Natural killer cell (primary cell): Measurements from ENCODE around the gene ELAC2. TPM values are rescaled to one million over a fixed set of nuclear protein-coding genes. Genes with fewer than 3 reads are reported as not detected.

Experiments
- ATAC-seq, 3 donors: fragments of 150-1000 bp in 2 of 3; fragments of 200-7000 bp in 1 of 3; cut with Tn5 transposase; 1 replicate in 1 of 3; 2 replicates in 2 of 3; pipeline ENCODE4 v1.10.0; 2021; ENCODE audit warnings: mild to moderate bottlenecking in 2 of 3, moderate library complexity in 2 of 3
- DNase-seq, 2 donors: peaks; one replicate each; pipeline versions ENCODE4 v3.0.0 to v3.0.0-alpha.2; 2013 to 2021; ENCODE audit warnings: mixed read lengths in 1 of 2
- H3K27ac ChIP-seq: one replicate; pipeline ENCODE4 v1.5.1; 2013; ENCODE audit warnings: mild to moderate bottlenecking, low read length
- H3K27me3 ChIP-seq: one replicate; pipeline ENCODE4 v1.6.1; 2013; ENCODE audit warnings: low read length; ENCODE audit not compliant: control insufficient read depth, insufficient read depth
- H3K36me3 ChIP-seq: one replicate; pipeline ENCODE4 v1.6.1; 2013; ENCODE audit warnings: low read length; ENCODE audit not compliant: control insufficient read depth, insufficient read depth
- H3K4me1 ChIP-seq: one replicate; pipeline ENCODE4 v1.6.1; 2013; ENCODE audit warnings: low read length; ENCODE audit not compliant: control insufficient read depth, insufficient read depth
- H3K4me3 ChIP-seq: one replicate; pipeline ENCODE4 v1.5.1; 2013; ENCODE audit warnings: low read length
- H3K9me3 ChIP-seq: one replicate; pipeline ENCODE4 v1.6.1; 2013; ENCODE audit warnings: low read length; ENCODE audit not compliant: control insufficient read depth, insufficient read depth
- H3K27ac Mint-ChIP-seq, 2 donors: one replicate each; pipeline ENCODE4 v1.8.0; 2022; ENCODE audit warnings: mild to moderate bottlenecking in 2 of 2, mixed read lengths in 2 of 2, moderate library complexity in 1 of 2
- H3K27me3 Mint-ChIP-seq, 2 donors: one replicate each; pipeline ENCODE4 v1.8.0; 2022; ENCODE audit warnings: low read depth in 2 of 2, mixed read lengths in 2 of 2
- H3K36me3 Mint-ChIP-seq: one replicate; pipeline ENCODE4 v1.8.0; 2022; ENCODE audit warnings: mixed read lengths
- H3K4me1 Mint-ChIP-seq, 2 donors: one replicate each; pipeline ENCODE4 v1.8.0; 2022; ENCODE audit warnings: mixed read lengths in 2 of 2
- H3K4me3 Mint-ChIP-seq: one replicate; pipeline ENCODE4 v1.8.0; 2022; ENCODE audit warnings: mild to moderate bottlenecking, moderate library complexity, mixed read lengths
- H3K9me3 Mint-ChIP-seq, 2 donors: one replicate each; pipeline ENCODE4 v1.8.0; 2022; ENCODE audit warnings: mixed read lengths in 2 of 2
- CTCF ChIP-seq: fragments of 200-600 bp; IDR thresholded peaks from one replicate; pipeline ENCODE4 v1.8.0; 2022; ENCODE audit warnings: antibody characterized with exemption
- WGBS: methylation state at CpG from one replicate; pipeline ENCODE4 v1.1.7; 2013; ENCODE audit warnings: missing lambda C conversion rate; ENCODE audit not compliant: insufficient coverage; 5-methylcytosine and 5-hydroxymethylcytosine counted together
- intact Hi-C: fragments of 100-400 bp; cut with micrococcal nuclease; formaldehyde crosslinking; loops from one replicate; pipeline ENCODE4 v1.14.2; 2022
- total RNA-seq, 4 donors: library from RNA; stranded (reverse); fragments of 120-200 nt in 1 of 4; gene quantifications; one replicate each; pipeline versions ENCODE4 v1.2.3 to v1.2.4, GENCODE V29; 2013 to 2022

ELAC2 gene
- total RNA-seq, 3 donors from 2014 or later (not counting 1 experiment from before 2014, with no cell fraction given): 65.5 to 84.2 (median 83.4) TPM

DNA sequence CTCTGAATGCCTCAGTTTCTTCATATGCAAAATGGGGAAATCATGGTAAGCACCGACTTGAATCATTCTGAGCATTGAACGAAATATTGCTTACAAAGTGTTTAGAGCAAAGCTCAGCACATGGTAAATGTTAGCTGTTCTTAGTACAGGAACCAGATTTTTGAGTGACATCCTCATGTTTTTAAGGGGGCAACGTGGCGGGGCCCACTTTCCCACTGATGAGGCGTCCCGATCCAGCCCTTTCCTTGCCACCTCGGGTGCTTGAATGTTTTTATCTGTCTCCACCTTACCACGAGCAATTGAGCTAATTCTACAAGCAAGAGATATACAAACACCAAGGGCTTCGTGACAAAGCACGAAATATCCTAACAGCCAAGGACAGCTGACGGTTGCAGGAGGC lies 49.9 kb downstream of the ELAC2 start:
- Histone ChIP-seq H3K4me1 (no peaks in the 10 kb centered on the region), H3K9me3 (no peaks in the 10 kb centered on the region), H3K36me3 (no peaks in the 10 kb centered on the region), H3K27me3 (peaks cover 5% of the 10 kb centered on the region), H3K27ac (no peak overlapping the region), H3K4me3 (no peak overlapping the region)
- no peaks in the 10 kb centered on the region for H3K4me1 Mint-ChIP-seq
- 85% methylated on average over 11 of the region's 11 CpGs for WGBS
- H3K9me3 Mint-ChIP-seq: no peaks in the 10 kb centered on the region
- intact Hi-C loops: no loop called here
- no peak overlapping the region for H3K27ac Mint-ChIP-seq
- peaks cover 10 to 26% of the 10 kb centered on the region in 2 donors for H3K27me3 Mint-ChIP-seq
- TF ChIP-seq CTCF: no peak
- H3K36me3 Mint-ChIP-seq: no peaks in the 10 kb centered on the region
- DNase-seq (no peak), ATAC-seq (no peak)
- H3K4me3 Mint-ChIP-seq: no peak overlapping the region

GRCh38 chr17:12966413-12966812 lies 51.4 kb downstream of the ELAC2 start:
- Mint-ChIP-seq H3K36me3 (no peaks in the 10 kb centered on the region), H3K27me3 (peaks cover 2 to 17% of the 10 kb centered on the region in 2 donors), H3K27ac (no peak overlapping the region), H3K4me3 (no peak overlapping the region), H3K9me3 (peaks cover 0 to 2% of the 10 kb centered on the region in 2 donors), H3K4me1 (no peaks in the 10 kb centered on the region)
- H3K9me3 ChIP-seq: no peaks in the 10 kb centered on the region
- H3K27ac ChIP-seq: no peak overlapping the region
- H3K4me1 ChIP-seq: no peaks in the 10 kb centered on the region
- ATAC-seq: no peak
- peaks cover 5% of the 10 kb centered on the region for H3K27me3 ChIP-seq
- intact Hi-C loops: no loop called here
- WGBS: 89% methylated on average over 5 of the region's 5 CpGs
- TF ChIP-seq CTCF: no peak
- no peak for DNase-seq
- no peaks in the 10 kb centered on the region for H3K36me3 ChIP-seq
- H3K4me3 ChIP-seq: no peak overlapping the region

- Histone ChIP-seq H3K4me3 (no peak overlapping the region), H3K4me1 (no peaks in the 10 kb centered on the region), H3K27ac (no peak overlapping the region), H3K36me3 (no peaks in the 10 kb centered on the region), H3K9me3 (no peaks in the 10 kb centered on the region), H3K27me3 (peaks cover 5% of the 10 kb centered on the region)
- H3K4me3 Mint-ChIP-seq: no peak overlapping the region
- 89% methylated on average over 2 of the region's 3 CpGs for WGBS
- H3K4me1 Mint-ChIP-seq: no peaks in the 10 kb centered on the region
- peaks cover 0 to 2% of the 10 kb centered on the region in 2 donors for H3K9me3 Mint-ChIP-seq
- ATAC-seq: no peak
- no peak for TF ChIP-seq CTCF
- H3K36me3 Mint-ChIP-seq: no peaks in the 10 kb centered on the region
- no peak overlapping the region for H3K27ac Mint-ChIP-seq
- intact Hi-C loops: no loop called here
- DNase-seq: no peak
- peaks cover 2 to 13% of the 10 kb centered on the region in 2 donors for H3K27me3 Mint-ChIP-seq
These were observed 51.8 kb downstream of the ELAC2 start for GRCh38 chr17:12965988-12966387.

DNA sequence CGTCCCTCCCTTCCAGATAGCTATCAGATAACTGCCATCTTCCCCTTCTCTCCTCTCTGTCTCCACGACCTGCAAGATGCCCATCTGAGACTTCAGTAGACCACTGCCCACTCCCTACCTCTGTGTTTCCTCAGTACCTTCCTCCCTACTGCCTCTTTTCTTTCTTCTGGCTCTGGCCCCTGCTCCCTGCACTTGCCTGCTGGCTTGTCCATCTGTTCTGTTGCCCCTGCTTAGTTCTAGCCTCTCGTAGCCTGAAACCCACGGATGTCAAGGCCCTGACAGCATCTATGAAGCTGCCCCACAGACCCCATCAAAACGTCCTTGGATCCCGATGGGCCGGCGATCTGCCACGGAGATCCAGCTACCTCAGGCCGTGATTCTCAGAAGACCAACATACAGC lies 53.0 kb downstream of the ELAC2 start:
- no peaks in the 10 kb centered on the region for H3K4me1 Mint-ChIP-seq
- DNase-seq (no peak), ATAC-seq (no peak)
- no peak overlapping the region for H3K4me3 Mint-ChIP-seq
- no peak for TF ChIP-seq CTCF
- 84% methylated on average over 10 of the region's 10 CpGs for WGBS
- no peak overlapping the region for H3K27ac Mint-ChIP-seq
- Histone ChIP-seq H3K4me1 (no peaks in the 10 kb centered on the region), H3K4me3 (no peak overlapping the region), H3K27me3 (peaks cover 5% of the 10 kb centered on the region), H3K36me3 (no peaks in the 10 kb centered on the region), H3K9me3 (no peaks in the 10 kb centered on the region), H3K27ac (no peak overlapping the region)
- no peaks in the 10 kb centered on the region for H3K36me3 Mint-ChIP-seq
- peaks cover 2 to 5% of the 10 kb centered on the region in 2 donors for H3K27me3 Mint-ChIP-seq
- peaks cover 0 to 2% of the 10 kb centered on the region in 2 donors for H3K9me3 Mint-ChIP-seq
- intact Hi-C loops: no loop called here
